Brain microvascular endothelial cell (primary cell): ENCODE data around the gene USP32.
"Not testable (repeated sequence)": the region's sequence is repeated elsewhere in the genome, so short reads cannot be mapped to it uniquely, and the experiment has no call there.

Source experiments
- DNase-seq: peaks from one replicate; pipeline ENCODE4 v3.0.0-alpha.2; 2020
- H3K27ac ChIP-seq: fragments of 250-450 bp; sonication (Bioruptor Pico); 2 replicates; pipeline ENCODE4 v1.5.1; 2020; ENCODE audit warnings: mild to moderate bottlenecking, moderate library complexity
- H3K27me3 ChIP-seq: fragments of 250-450 bp; sonication (Bioruptor Pico); replicated peaks from 2 replicates; pipeline ENCODE4 v1.5.1; 2020; ENCODE audit warnings: mild to moderate bottlenecking
- H3K36me3 ChIP-seq: fragments of 250-450 bp; sonication (Bioruptor Pico); replicated peaks from 2 replicates; pipeline ENCODE4 v1.5.1; 2020; ENCODE audit warnings: mild to moderate bottlenecking
- H3K4me3 ChIP-seq: 2 replicates; pipeline ENCODE4 v1.5.1; 2011; ENCODE audit warnings: low read depth, mild to moderate bottlenecking, control low read depth, low read length, moderate library complexity
- CTCF ChIP-seq: IDR thresholded peaks from 2 replicates; pipeline ENCODE4 v1.5.1; 2011; ENCODE audit warnings: low read depth, mild to moderate bottlenecking, moderate library complexity, low read length, control low read depth, inconsistent platforms; ENCODE audit errors: missing control alignments
- in situ Hi-C: cut with HindIII; loops from 2 replicates; pipeline ENCODE4 v1.10.0; 2017; ENCODE audit warnings: low sequenced_read_pairs, low pct_ligation_motif_present

USP32 gene

GRCh38 chr17:60392042-60392844 lies at the start of gene USP32:
Gene USP32 (minus strand): TSS chr17:60392133. CDS start chr17:60391939, 194 bp downstream.
- Histone ChIP-seq H3K36me3 (no peaks in the 10 kb centered on the region), H3K27ac (peak within 1 kb of the TSS; percentile 88), H3K4me3 (peak within 1 kb of the TSS; percentile 96), H3K27me3 (no peaks in the 10 kb centered on the region)
- TF ChIP-seq CTCF: no peak
- DNase-seq: peak; percentile 97
- in situ Hi-C loops: no loop called here

- TF ChIP-seq CTCF: no peak
- no peak overlapping the region for H3K4me3 ChIP-seq
- in situ Hi-C loops: no loop called here
- DNase-seq: no peak
- H3K27ac ChIP-seq: no peak overlapping the region
- H3K36me3 ChIP-seq: no peaks in the 10 kb centered on the region
- no peaks in the 10 kb centered on the region for H3K27me3 ChIP-seq
These were observed 47.6 kb upstream of the USP32 start for GRCh38 chr17:60439501-60439900.

GRCh38 chr17:60436676-60437075 lies 44.7 kb upstream of the USP32 start:
- in situ Hi-C loops: no loop called here
- Histone ChIP-seq H3K36me3 (no peaks in the 10 kb centered on the region), H3K4me3 (no peak overlapping the region), H3K27ac (no peak overlapping the region), H3K27me3 (no peaks in the 10 kb centered on the region)
- no peak for TF ChIP-seq CTCF
- no peak for DNase-seq

GRCh38 chr17:60435244-60436167 lies 43.6 kb upstream of the USP32 start:
- in situ Hi-C loops: no loop called here
- H3K27ac ChIP-seq: no peak overlapping the region
- H3K4me3 ChIP-seq: no peak overlapping the region
- no peaks in the 10 kb centered on the region for H3K36me3 ChIP-seq
- peak; percentile 84 for DNase-seq
- H3K27me3 ChIP-seq: no peaks in the 10 kb centered on the region
- TF ChIP-seq CTCF: peak; percentile 92

- H3K4me3 ChIP-seq, H3K27me3 ChIP-seq, H3K36me3 ChIP-seq, in situ Hi-C loops, H3K27ac ChIP-seq, DNase-seq: not testable (repeated sequence)
These were observed 41.4 kb upstream of the USP32 start for GRCh38 chr17:60433021-60433997.

GRCh38 chr17:60430561-60430960 lies 38.6 kb upstream of the USP32 start:
- H3K36me3 ChIP-seq, H3K27me3 ChIP-seq, DNase-seq, H3K4me3 ChIP-seq, H3K27ac ChIP-seq, in situ Hi-C loops: not testable (repeated sequence)

- H3K36me3 ChIP-seq, H3K27me3 ChIP-seq, H3K27ac ChIP-seq, H3K4me3 ChIP-seq, DNase-seq, in situ Hi-C loops: not testable (repeated sequence)
These were observed 36.6 kb upstream of the USP32 start for GRCh38 chr17:60428491-60428890.
